ENCODE results near the gene DUOX1. TPM values are rescaled to one million over a fixed set of nuclear protein-coding genes. Genes with fewer than 3 reads are reported as not detected.

Gene DUOX1
- total and polyA plus RNA-seq, 9 of the 15 experiments (the other 6 are each of a cell fraction or from before 2014, with no cell fraction given) = 0.01 to 0.22 (median 0.01) TPM; not detected in 6

DNA sequence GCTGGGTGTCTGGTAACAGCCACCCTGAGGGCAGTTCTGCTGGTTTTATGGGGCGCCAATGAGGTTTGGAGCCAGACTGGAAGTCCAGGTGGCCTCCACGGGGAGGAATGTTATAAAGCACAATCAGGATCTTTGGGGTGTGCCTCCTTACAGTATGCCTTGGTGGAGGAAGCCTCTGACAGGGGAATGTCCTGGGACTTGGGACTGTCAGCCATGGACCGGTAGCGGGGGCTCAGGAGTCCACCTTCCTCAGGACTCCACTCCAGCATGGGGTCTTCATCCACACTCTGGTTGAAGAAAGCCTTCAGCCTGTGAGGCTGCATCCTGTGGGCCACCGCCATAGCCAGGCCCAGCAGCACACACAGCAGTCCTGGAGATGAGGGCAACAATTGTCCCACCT, 10.8 kb upstream of the DUOX1 start (continued):
- TF ChIP-seq, protein P1, sequence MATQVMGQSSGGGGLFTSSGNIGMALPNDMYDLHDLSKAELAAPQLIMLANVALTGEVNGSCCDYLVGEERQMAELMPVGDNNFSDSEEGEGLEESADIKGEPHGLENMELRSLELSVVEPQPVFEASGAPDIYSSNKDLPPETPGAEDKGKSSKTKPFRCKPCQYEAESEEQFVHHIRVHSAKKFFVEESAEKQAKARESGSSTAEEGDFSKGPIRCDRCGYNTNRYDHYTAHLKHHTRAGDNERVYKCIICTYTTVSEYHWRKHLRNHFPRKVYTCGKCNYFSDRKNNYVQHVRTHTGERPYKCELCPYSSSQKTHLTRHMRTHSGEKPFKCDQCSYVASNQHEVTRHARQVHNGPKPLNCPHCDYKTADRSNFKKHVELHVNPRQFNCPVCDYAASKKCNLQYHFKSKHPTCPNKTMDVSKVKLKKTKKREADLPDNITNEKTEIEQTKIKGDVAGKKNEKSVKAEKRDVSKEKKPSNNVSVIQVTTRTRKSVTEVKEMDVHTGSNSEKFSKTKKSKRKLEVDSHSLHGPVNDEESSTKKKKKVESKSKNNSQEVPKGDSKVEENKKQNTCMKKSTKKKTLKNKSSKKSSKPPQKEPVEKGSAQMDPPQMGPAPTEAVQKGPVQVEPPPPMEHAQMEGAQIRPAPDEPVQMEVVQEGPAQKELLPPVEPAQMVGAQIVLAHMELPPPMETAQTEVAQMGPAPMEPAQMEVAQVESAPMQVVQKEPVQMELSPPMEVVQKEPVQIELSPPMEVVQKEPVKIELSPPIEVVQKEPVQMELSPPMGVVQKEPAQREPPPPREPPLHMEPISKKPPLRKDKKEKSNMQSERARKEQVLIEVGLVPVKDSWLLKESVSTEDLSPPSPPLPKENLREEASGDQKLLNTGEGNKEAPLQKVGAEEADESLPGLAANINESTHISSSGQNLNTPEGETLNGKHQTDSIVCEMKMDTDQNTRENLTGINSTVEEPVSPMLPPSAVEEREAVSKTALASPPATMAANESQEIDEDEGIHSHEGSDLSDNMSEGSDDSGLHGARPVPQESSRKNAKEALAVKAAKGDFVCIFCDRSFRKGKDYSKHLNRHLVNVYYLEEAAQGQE (IDR thresholded peaks at IDR 0.05; ENCODE audit: borderline replicate concordance) = no peak
- TF ChIP-seq, protein P1 (CRISPR knock-in tag; IDR thresholded peaks at IDR 0.05; ENCODE audit: low read depth) = no peak
- TF ChIP-seq, protein P2, sequence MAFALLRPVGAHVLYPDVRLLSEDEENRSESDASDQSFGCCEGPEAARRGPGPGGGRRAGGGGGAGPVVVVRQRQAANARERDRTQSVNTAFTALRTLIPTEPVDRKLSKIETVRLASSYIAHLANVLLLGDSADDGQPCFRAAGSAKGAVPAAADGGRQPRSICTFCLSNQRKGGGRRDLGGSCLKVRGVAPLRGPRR (CRISPR knock-in tag; IDR thresholded peaks at IDR 0.05) = no peak
- TF ChIP-seq PTTG1 (tag; IDR thresholded peaks at IDR 0.05; ENCODE audit: low read depth) (no peak), SMAD1 (IDR thresholded peaks at IDR 0.05; ENCODE audit: low read depth, low read length, partially characterized antibody) (no peak), OTX1 (CRISPR knock-in tag; IDR thresholded peaks at IDR 0.05) (no peak), HSF4 (CRISPR knock-in tag; IDR thresholded peaks at IDR 0.05; ENCODE audit: borderline replicate concordance) (no peak)
